ENCODE results near the gene SAMD8. TPM values are rescaled to one million over a fixed set of nuclear protein-coding genes. Genes with fewer than 3 reads are reported as not detected.

The SAMD8 gene
- total and polyA plus RNA-seq, 2 of the 8 experiments (the other 6 are each of a cell fraction or from before 2014, with no cell fraction given): 11.7 to 20.9 TPM

- ChIA-PET POLR2A (ENCODE audit: partially characterized antibody) (no interaction called here), CTCF (ENCODE audit: partially characterized antibody) (no interaction called here)
- no peak overlapping the region for H3K56ac ChIP-seq (replicated peaks; ENCODE audit: insufficient read length, low read depth, low read length)
- no peak overlapping the region for H4K91ac ChIP-seq (replicated peaks; ENCODE audit: insufficient read length, low read length)
- H3K4ac ChIP-seq (replicated peaks; ENCODE audit: insufficient read length, low read depth, low read length): no peak overlapping the region
- no peak overlapping the region for H3K14ac ChIP-seq (ENCODE audit: insufficient read length)
- H2BK15ac ChIP-seq (ENCODE audit: low read length): no peak overlapping the region
- no peak for TF ChIP-seq TAF1 (IDR thresholded peaks at IDR 0.05; ENCODE audit: low read depth, low read length)
- TF ChIP-seq BRCA1 (IDR thresholded peaks at IDR 0.05; ENCODE audit: low read depth, low read length): no peak
- no peak for TF ChIP-seq EP300 (IDR thresholded peaks at IDR 0.05; ENCODE audit: borderline replicate concordance in 1 of 2, low read depth in 2 of 2, low read length in 2 of 2)
- no peaks in the 10 kb centered on the region for H3K79me1 ChIP-seq (ENCODE audit: low read depth, low read length)
- H3K27ac ChIP-seq (ENCODE audit: low read depth, low read length): no peak overlapping the region
- no peaks in the 10 kb centered on the region for H3K79me2 ChIP-seq (ENCODE audit: control insufficient read depth in 1 of 2, insufficient read depth in 2 of 2, low read length in 2 of 2)
- H3K4me2 ChIP-seq (ENCODE audit: insufficient read depth in 1 of 2, low read depth in 2 of 2, low read length in 2 of 2): no peak overlapping the region
- no peaks in the 10 kb centered on the region for H3K27me3 ChIP-seq (replicated peaks in 1 of 4; ENCODE audit: control insufficient read depth in 3 of 4, extremely low read depth in 1 of 4, insufficient read depth in 3 of 4, low read length in 3 of 4)
- H3K23me2 ChIP-seq (ENCODE audit: low read depth, low read length): no peaks in the 10 kb centered on the region
- H2BK120ac ChIP-seq (replicated peaks; ENCODE audit: low read depth, low read length): no peak overlapping the region
- no peak overlapping the region for H3K23ac ChIP-seq (ENCODE audit: insufficient read length)
- no peak overlapping the region for H2BK5ac ChIP-seq (ENCODE audit: low read depth, low read length)
- H2AK5ac ChIP-seq (ENCODE audit: low read depth, low read length): no peak overlapping the region
- H3K4me3 ChIP-seq (ENCODE audit: extremely low read depth in 1 of 4, insufficient read depth in 2 of 4, low read depth in 3 of 4, low read length in 4 of 4): no peak overlapping the region
- no peak overlapping the region for H3K18ac ChIP-seq (ENCODE audit: extremely low read depth, low read length)
- no peaks in the 10 kb centered on the region; a peak in 2 of 7 replicates for H3K4me1 ChIP-seq (replicated peaks in 1 of 4; ENCODE audit: control insufficient read depth in 3 of 4, insufficient read depth in 4 of 4, low read length in 3 of 4)
- H4K5ac ChIP-seq (ENCODE audit: insufficient read length, low read depth, low read length): no peak overlapping the region
- no peak overlapping the region for H2BK12ac ChIP-seq (ENCODE audit: low read depth, low read length)
- DNase-seq (ENCODE audit: low read depth in 1 of 2, low spot score in 2 of 2): no peak
- H3K36me3 ChIP-seq (ENCODE audit: control insufficient read depth in 2 of 4, insufficient read depth in 4 of 4, low read length in 3 of 4): no peaks in the 10 kb centered on the region
- H3K9me3 ChIP-seq (ENCODE audit: insufficient read depth in 2 of 2, low read depth in 1 of 2, low read length in 1 of 2): no peaks in the 10 kb centered on the region
- H2AFZ ChIP-seq (ENCODE audit: low read length): no peak overlapping the region
- no peak overlapping the region for H2BK20ac ChIP-seq (ENCODE audit: low read length)
- WGBS, 2 experiments (ENCODE audit: extremely low coverage in 1 of 2, insufficient coverage in 1 of 2, insufficient read length in 1 of 2, insufficient replicate concordance in 2 of 2, low coverage in 1 of 2, low lambda C conversion rate in 2 of 2, missing lambda C conversion rate in 1 of 2): 87% methylated on average over 5 of the region's 5 CpGs; no CpG with 5 or more reads in 1 of the 2 experiments
- no peak overlapping the region for H4K8ac ChIP-seq (ENCODE audit: extremely low read depth, insufficient read depth, low read length)
- H3K9ac ChIP-seq (replicated peaks in 1 of 4; ENCODE audit: extremely low read depth in 1 of 4, low read depth in 3 of 4, low read length in 3 of 4): no peak overlapping the region
- H4K20me1 ChIP-seq (replicated peaks in 1 of 2; ENCODE audit: control insufficient read depth in 1 of 2, insufficient read depth in 2 of 2, low read length in 2 of 2): no peaks in the 10 kb centered on the region
- FAIRE-seq: no peak
Measured at GRCh38 chr10:75066271-75066670, 45.2 kb upstream of the SAMD8 start.

Measured in H1 (cell line).